ENCODE data around the gene NINL.
"Not testable (repeated sequence)": the region's sequence is repeated elsewhere in the genome, so short reads cannot be mapped to it uniquely, and the experiment has no call there.

Gene NINL

DNA sequence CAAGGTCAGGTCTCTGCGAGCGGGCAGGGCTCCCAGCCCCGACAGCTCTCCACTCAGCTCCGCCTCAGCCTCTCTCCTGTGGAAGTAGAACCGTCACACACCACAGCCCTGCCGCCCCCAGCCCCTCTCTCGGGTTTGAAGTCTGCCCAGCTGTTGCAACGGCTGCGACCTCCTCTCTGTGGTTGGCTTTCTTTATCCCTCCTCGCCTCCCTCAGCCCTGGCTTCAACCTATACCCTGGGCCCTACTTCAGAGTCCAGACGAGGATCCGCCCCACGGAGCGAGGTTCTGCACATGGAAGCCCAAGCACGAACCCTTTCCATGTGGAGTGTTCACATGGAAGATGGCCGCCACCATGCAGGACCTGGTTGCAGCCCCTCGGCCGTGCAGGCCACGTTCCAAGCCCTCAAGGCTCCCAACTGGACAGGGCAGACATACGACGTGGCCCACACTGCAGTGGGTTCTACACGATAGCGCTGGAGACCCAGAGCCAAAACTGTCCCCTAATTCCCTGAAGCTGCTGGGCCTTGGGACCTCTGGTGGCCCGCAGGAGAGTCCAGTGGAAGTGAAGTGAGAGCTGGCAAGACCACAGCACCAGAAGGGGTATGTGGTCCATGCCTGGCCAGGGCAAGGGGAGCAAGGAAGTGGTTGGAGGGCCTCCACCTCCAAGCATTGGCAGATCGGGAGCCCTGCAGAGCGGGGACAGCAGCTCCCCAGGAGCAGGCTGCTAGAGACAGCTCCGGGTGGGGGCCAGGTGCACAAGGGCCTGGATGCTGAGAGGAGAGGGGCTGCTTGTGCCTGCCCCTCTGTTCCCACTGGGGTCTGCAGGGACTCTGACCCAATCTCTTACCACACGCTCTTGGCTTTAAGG lies 108.1 kb downstream of the NINL start:
- Histone ChIP-seq H3K27me3 (ENCODE audit: control insufficient read depth, insufficient read depth, low read length) (no peaks in the 10 kb centered on the region), H3K4me1 (ENCODE audit: control insufficient read depth, insufficient read depth, low read length) (no peaks in the 10 kb centered on the region), H3K9ac (ENCODE audit: low read depth, low read length) (no peak overlapping the region), H3K4me3 (ENCODE audit: low read length) (no peak overlapping the region), H3K4me2 (ENCODE audit: low read length) (no peak overlapping the region), H3K36me3 (ENCODE audit: insufficient read depth, low read length) (peaks cover 5% of the 10 kb centered on the region), H3K9me3 (replicated peaks; ENCODE audit: low read length) (no peaks in the 10 kb centered on the region)

DNA sequence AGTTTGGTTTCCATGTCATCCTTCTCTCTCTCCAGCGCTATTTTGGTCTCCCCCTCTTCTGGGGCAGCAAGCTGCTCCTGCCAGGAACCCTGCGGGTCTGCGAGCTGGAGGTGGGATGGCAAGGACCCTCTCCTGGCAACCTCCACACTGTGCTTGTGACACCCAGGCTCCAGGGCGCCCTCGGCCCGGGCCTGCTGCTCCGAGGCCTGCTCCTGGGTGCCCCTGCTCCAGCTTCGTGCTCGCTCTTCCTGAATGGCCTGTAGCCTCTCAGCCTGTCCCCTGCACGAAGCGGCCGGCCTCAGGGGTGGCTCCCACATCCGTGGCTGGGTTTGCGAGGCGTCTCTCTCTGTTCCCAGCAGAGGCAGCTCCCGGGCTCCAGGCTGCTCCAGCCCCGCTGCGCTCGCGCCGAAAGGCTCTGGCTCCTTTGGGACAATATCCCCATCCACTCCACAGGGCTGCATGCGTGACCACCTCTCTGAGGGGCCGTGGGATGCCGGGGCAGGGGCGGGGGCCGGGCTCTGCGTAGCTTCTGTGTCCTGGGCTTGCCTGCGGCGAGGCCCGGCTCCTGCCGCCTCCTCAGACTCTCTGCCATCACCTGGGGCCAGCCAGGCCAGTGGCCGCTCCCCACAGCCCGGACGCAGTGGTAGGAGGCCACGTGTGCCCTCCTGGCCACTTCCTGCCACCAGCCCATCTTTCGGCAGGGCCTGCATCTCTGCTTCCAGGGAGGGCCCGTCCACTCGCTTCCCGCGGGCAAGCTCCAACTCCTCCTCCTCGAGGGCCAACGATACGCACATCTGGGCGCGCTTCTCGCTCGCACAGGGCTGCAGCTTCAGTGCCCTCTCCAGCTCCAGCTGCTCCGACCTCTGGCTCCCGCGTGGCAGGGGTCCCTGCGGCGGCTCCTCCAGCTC lies 109.0 kb downstream of the NINL start:
- Histone ChIP-seq H3K9ac (ENCODE audit: low read depth, low read length) (no peak overlapping the region), H3K4me2 (ENCODE audit: low read length) (no peak overlapping the region), H3K27me3 (ENCODE audit: control insufficient read depth, insufficient read depth, low read length) (no peaks in the 10 kb centered on the region), H3K4me3 (ENCODE audit: low read length) (no peak overlapping the region), H3K4me1 (ENCODE audit: control insufficient read depth, insufficient read depth, low read length) (no peaks in the 10 kb centered on the region), H3K9me3 (replicated peaks; ENCODE audit: low read length) (no peaks in the 10 kb centered on the region), H3K36me3 (ENCODE audit: insufficient read depth, low read length) (peaks cover 5% of the 10 kb centered on the region)

DNA sequence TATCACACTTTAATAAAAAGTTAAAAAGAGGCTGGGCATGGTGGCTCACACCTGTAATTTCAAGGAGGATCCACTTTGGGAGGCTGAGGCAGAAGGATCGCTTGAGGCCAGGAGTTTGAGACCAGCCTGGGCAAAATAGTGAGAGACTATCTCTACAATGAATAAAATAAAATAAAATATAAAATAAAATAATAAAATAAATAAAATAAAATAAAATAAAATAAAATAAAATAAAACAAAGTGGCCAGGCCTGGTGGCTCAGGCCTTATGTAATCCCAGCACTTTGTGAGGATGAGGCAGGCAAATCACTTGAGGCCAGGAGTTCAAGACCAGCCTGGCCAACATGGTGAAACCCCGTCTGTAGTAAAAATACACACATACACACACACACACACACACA lies 112.0 kb downstream of the NINL start:
- H3K9me3 ChIP-seq (replicated peaks; ENCODE audit: low read length); H3K4me3 ChIP-seq (ENCODE audit: low read length); H3K9ac ChIP-seq (ENCODE audit: low read depth, low read length); H3K36me3 ChIP-seq (ENCODE audit: insufficient read depth, low read length); H3K4me1 ChIP-seq (ENCODE audit: control insufficient read depth, insufficient read depth, low read length); H3K27me3 ChIP-seq (ENCODE audit: control insufficient read depth, insufficient read depth, low read length); H3K4me2 ChIP-seq (ENCODE audit: low read length): not testable (repeated sequence)

DNA sequence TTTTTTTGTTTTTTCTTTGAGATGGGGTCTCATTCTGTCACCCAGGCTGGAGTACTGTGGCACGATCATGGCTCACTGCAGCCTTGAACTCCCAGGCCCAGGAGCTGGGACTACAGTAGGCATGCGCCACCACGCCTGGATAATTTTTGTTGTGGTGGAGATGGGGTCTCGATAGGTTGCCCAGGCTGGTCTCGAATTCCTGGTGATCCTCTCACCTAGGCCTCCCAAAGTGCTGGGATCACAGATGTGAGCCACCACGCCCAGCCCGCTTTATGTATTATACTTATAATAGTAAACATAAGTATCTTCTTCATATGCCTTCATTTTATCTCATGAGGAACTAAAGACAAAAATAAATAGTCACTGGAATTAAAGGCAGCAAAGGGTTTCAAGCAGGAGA lies 114.3 kb downstream of the NINL start:
- Histone ChIP-seq H3K36me3 (ENCODE audit: insufficient read depth, low read length) (no peaks in the 10 kb centered on the region), H3K27me3 (ENCODE audit: control insufficient read depth, insufficient read depth, low read length) (no peaks in the 10 kb centered on the region), H3K4me2 (ENCODE audit: low read length) (no peak overlapping the region), H3K9me3 (replicated peaks; ENCODE audit: low read length) (no peaks in the 10 kb centered on the region), H3K9ac (ENCODE audit: low read depth, low read length) (no peak overlapping the region), H3K4me3 (ENCODE audit: low read length) (no peak overlapping the region), H3K4me1 (ENCODE audit: control insufficient read depth, insufficient read depth, low read length) (no peaks in the 10 kb centered on the region)

DNA sequence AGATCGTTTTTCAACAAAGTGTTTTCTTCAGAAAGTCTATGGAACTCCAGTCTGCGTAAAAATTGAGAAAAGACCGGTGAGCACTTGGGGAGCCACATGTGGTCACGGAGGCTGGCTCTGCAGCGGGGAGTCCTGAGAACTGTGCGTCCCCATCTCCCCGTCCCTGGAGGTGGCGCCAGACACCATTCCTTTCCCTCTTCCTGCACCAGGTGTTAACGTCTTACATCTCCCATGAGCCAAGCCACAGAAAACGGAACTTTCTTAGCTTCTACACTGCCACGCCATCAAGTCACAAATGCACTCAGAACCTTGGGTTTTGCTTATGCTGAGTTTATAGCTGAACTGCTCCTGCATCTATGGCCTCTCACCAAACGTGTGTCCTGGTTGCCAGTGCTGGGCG lies 115.3 kb downstream of the NINL start:
- Histone ChIP-seq H3K4me2 (ENCODE audit: low read length) (no peak overlapping the region), H3K9me3 (replicated peaks; ENCODE audit: low read length) (no peaks in the 10 kb centered on the region), H3K9ac (ENCODE audit: low read depth, low read length) (no peak overlapping the region), H3K36me3 (ENCODE audit: insufficient read depth, low read length) (peaks cover 3% of the 10 kb centered on the region), H3K27me3 (ENCODE audit: control insufficient read depth, insufficient read depth, low read length) (no peaks in the 10 kb centered on the region), H3K4me1 (ENCODE audit: control insufficient read depth, insufficient read depth, low read length) (no peaks in the 10 kb centered on the region), H3K4me3 (ENCODE audit: low read length) (no peak overlapping the region)

DNA sequence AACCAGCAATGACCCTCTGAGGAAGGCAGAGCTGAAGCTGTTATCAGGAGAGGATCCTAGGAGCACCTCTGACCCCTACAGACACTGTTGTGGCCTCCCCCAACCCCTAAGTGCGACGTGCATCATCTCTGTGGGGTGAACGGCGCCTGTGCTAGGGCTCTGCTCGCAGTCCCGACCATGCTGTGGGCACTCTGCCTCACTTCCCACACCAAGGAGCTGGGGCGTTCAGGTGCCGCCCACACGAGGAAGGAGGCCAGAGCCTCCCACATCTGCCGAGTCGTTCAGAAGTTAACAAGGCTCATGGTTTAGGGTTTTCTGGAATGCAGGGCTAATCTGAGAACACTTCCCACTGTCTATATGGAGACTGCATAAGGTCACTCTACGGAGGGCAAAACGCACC lies 115.8 kb downstream of the NINL start:
- no peak overlapping the region for H3K9ac ChIP-seq (ENCODE audit: low read depth, low read length)
- H3K4me1 ChIP-seq (ENCODE audit: control insufficient read depth, insufficient read depth, low read length), result no peaks in the 10 kb centered on the region

DNA sequence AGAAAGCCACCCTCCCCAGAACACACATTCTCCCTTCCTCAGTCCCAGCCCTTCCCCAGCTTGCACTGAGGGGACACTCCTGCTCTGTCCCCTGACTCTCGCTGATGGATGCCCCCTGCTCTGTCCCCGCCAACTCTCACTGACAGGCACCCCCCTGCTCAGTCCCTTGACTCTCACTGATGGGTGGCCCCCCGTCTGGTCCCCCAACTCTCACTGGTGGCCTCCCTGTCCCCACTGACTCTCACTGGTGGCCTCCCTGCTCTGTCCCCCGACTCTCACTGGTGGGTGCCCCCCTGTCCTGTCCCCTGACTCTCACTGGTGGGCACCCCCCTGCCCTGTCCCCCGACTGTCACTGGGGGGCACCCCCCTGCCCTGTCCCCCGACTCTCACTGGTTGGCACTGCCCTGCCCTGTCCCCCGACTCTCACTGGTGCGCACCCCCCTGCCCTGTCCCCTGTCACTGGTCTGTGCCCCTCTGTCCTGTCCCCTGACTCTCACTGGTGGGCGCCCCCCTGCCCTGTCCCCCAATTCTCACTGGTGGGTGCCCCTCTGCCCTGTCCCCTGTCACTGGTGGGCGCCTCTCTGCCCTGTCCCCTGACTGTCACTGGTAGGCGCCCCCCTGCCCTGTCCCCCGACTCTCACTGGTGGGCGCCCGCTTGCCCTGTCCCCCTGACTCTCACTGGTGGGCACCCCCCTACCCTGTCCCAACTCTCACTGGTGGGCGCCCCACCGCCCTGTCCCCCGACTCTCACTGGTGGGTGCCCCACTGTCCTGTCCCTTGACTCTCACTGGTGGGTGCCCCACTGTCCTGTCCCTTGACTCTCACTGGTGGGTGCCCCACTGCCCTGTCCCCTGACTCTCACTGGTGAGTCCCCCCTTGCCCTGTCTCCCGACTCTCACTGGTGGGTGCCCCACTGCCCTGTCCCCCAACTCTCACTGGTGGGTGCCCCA lies 116.9 kb downstream of the NINL start:
- Histone ChIP-seq H3K4me2 (ENCODE audit: low read length) (no peak overlapping the region), H3K9ac (ENCODE audit: low read depth, low read length) (no peak overlapping the region), H3K36me3 (ENCODE audit: insufficient read depth, low read length) (peaks cover 10% of the 10 kb centered on the region), H3K9me3 (replicated peaks; ENCODE audit: low read length) (no peaks in the 10 kb centered on the region), H3K4me1 (ENCODE audit: control insufficient read depth, insufficient read depth, low read length) (no peaks in the 10 kb centered on the region), H3K27me3 (ENCODE audit: control insufficient read depth, insufficient read depth, low read length) (no peaks in the 10 kb centered on the region), H3K4me3 (ENCODE audit: low read length) (no peak overlapping the region)

More for the DNA sequence above, 115.8 kb downstream of the NINL start:
- H3K9me3 ChIP-seq (replicated peaks; ENCODE audit: low read length), result no peaks in the 10 kb centered on the region
- H3K27me3 ChIP-seq (ENCODE audit: control insufficient read depth, insufficient read depth, low read length), result no peaks in the 10 kb centered on the region
- no peak overlapping the region for H3K4me2 ChIP-seq (ENCODE audit: low read length)
- H3K4me3 ChIP-seq (ENCODE audit: low read length), result no peak overlapping the region
- H3K36me3 ChIP-seq (ENCODE audit: insufficient read depth, low read length), result peaks cover 5% of the 10 kb centered on the region

DNA sequence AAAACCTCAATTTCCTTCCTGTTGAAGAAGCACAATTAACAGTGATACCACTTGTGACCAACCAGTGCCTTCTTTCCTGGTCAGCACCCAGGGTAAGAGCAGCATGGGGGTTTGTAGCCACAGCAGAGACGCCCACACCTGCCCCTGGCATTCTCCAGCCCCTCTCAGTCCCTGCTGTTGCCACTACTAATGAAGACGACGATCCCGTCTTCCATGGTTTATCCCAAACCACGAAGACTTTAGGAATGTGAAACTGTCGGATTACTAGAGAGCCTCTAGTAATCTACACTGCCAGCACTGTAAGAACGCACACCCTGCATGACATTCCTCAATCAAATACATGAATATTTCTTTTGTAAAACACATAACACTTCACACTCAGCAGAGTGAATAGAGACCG lies 117.9 kb downstream of the NINL start:
- no peak overlapping the region for H3K4me3 ChIP-seq (ENCODE audit: low read length)
- H3K36me3 ChIP-seq (ENCODE audit: insufficient read depth, low read length), result peaks cover 10% of the 10 kb centered on the region
- no peaks in the 10 kb centered on the region for H3K4me1 ChIP-seq (ENCODE audit: control insufficient read depth, insufficient read depth, low read length)
- H3K4me2 ChIP-seq (ENCODE audit: low read length), result no peak overlapping the region
- H3K27me3 ChIP-seq (ENCODE audit: control insufficient read depth, insufficient read depth, low read length), result no peaks in the 10 kb centered on the region
- H3K9me3 ChIP-seq (replicated peaks; ENCODE audit: low read length), result no peaks in the 10 kb centered on the region
- H3K9ac ChIP-seq (ENCODE audit: low read depth, low read length), result no peak overlapping the region

DNA sequence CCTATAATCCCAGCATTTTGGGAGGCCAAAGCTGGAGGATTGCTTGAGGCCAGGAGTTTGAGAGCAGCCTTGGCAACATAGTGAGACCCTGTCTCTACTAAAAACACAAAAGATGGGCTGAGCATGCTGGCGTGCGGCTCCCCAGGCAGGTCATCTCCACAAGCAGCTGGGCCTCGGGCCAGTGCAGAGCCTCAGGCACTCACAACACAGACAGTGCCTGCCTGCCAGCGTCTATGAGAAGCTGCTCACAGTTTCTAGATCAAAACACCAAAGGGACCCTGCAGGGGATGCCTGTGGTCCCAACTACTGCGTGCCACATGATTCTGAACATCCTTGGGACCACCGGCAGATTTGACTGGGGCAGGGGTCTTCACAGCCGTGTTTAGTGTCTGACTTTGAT lies 118.5 kb downstream of the NINL start:
- Histone ChIP-seq H3K9me3 (replicated peaks; ENCODE audit: low read length) (no peaks in the 10 kb centered on the region), H3K4me2 (ENCODE audit: low read length) (no peak overlapping the region), H3K36me3 (ENCODE audit: insufficient read depth, low read length) (peaks cover 10% of the 10 kb centered on the region), H3K9ac (ENCODE audit: low read depth, low read length) (no peak overlapping the region), H3K4me1 (ENCODE audit: control insufficient read depth, insufficient read depth, low read length) (no peaks in the 10 kb centered on the region), H3K27me3 (ENCODE audit: control insufficient read depth, insufficient read depth, low read length) (no peaks in the 10 kb centered on the region), H3K4me3 (ENCODE audit: low read length) (no peak overlapping the region)

DNA sequence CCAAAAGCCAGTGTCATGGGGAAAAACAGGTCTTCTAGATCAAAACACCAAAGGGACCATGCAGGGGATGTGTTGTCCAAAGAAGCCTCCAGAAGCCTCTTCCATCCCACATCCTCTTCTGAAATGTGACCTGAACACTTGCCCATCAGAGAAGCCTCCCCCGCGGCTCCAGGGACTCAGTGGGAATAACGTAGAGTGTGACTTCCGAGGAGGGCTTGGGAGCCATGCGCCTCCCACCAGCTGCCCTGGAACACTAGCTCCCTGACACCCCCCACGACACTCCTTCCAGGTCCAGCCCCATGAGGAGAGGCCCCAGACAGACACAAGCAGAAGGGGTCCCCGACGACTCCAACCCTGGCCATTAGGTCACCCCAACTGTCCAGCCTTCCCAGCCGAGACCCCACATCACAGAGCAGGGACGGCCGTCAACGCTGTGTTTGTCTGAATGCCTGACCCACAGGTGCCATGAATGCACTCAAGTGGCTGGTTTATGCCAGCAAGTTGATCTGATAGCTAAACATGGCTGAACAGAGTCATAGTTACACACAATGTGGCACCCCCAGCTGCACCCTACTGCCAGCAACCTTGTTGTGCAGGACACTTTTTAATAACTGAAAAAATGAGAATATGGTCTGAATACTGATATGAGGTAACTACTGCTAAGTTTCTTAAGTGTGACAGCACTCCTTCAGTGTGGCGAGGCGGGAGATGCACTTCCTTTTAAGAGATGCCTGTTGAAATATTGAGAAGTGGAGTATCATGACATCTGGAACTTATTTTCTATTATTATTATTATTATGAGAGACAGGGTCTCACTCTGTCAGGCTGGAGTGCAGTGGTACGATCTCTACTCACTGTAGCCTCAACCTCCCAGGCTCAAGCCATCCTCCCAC lies 119.8 kb downstream of the NINL start:
- no peak overlapping the region for H3K4me3 ChIP-seq (ENCODE audit: low read length)
- H3K36me3 ChIP-seq (ENCODE audit: insufficient read depth, low read length), result peaks cover 15% of the 10 kb centered on the region
- H3K4me2 ChIP-seq (ENCODE audit: low read length), result no peak overlapping the region
- H3K4me1 ChIP-seq (ENCODE audit: control insufficient read depth, insufficient read depth, low read length), result no peaks in the 10 kb centered on the region
- no peak overlapping the region for H3K9ac ChIP-seq (ENCODE audit: low read depth, low read length)
- H3K9me3 ChIP-seq (replicated peaks; ENCODE audit: low read length), result no peaks in the 10 kb centered on the region
- H3K27me3 ChIP-seq (ENCODE audit: control insufficient read depth, insufficient read depth, low read length), result no peaks in the 10 kb centered on the region

All from skeletal muscle satellite cell (primary cell).